NCI-H1694 treated with DMSO at 0.1 percent for 48 hours (cell line): ENCODE results near the gene A3GALT2.

Experiments
- DNase-seq: peaks from one replicate; lab custom pipeline; 2025; lab: John Stamatoyannopoulos, UW

A3GALT2 gene

DNA sequence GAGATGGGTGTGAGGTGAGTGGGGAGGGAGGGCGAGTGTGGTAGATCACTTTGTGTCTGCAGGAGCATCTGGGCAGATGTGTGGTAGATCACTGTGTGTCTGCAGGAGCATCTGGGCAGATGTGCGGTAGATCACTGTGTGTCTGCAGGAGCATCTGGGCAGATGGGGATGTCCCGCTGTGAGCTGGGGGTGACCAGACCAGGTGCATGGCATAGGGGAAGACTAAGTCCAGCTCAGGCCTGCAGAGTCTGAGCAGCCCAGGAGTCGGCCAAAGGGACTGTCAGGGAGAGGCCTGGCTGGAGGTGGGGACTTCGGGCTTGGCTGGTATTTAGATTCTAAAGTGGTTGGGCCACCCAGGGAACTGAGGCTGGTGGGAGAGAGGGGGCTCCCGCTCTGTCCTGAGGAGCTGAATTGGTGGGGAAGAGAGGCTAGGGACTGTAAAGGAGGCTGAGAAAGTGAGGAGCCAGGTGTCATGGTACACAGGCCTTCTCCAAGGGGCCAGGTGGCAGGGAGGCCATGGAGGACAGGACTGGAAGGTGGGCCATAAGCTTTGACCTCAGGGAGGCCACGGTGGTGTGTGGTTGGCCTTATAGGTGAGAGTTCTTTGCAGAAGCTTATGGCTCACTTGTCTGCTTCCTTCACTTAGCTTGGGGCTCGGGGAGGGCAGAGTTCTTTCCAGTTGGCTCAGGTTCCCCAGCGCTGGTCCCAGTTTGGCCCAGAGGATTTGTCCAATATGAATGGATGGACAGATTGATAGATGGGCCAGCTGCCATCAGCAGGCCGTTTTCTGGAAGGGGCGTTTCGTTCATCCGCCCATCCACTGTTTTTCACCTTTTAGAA lies 49.0 kb downstream of the A3GALT2 start:
- no peak for DNase-seq

DNA sequence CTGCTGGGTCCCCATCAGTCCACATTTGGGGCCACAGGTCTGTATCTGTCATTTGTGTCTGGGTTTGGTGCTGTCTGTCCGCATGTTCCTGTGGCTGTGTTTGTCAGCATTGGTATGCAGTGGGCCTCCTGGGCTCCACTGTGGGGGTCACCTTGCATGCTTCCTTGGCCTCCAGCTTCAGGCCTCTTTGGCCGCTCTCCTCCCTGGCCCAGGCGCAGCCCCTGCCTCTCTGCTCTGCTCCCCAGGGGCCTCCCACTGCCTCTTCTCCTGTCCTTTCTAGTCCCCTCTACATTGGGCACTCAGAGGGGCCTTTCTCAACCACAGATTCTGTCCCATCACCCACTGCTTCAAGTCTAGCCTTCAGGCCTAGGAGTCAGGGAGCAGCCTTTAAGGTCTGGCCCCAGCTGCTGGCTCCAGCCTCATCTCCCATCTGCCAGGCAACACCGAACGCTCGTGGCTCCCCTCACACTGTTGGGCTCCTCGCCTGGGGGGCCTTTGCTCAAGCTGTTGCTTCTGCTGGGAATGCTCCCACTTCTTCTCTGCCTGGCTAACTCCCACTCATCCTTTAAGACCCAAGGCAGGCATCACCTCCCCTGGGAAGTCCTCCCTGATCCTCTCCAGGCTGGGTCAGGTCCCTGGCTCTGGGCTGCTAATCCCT lies 50.0 kb downstream of the A3GALT2 start:
- no peak for DNase-seq

DNA sequence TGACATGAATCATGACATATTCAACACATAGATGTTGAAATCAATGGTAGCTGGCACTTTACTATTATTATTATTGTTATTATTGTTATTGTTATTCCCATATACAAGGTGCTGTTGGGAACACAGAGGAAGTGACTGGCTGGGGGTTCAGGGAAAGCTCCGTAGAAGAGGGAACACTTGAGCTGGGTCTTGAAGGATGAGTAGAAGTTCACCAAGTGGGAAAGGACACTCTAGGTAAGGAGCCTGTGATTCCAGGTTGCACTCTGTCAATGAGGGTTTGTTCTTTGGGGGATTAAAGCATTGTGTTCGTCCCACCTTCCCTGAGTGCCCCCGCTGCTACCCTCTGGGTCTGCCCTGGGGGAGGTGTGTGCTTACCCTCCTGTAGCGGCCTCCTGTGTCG lies 50.5 kb downstream of the A3GALT2 start:
- DNase-seq = no peak

DNA sequence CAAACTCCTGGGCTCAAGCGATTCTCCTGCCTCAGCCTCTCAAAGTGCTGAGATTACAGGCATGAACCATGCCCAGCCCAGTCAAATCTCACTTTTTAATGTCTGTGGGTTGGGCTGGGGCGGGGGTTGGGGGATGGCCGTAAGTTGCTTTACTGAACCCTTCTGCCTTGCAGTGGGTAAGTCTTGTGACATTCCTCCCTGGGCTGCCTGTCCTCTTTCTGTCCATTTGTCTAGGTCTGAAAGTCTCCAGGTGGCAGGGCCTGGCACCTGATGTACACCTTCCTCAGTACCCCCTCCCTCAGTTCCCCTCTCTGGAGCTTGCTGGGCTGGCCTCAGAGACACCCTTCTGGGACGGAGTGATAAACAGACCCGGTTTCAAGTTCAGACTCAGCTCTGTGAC lies 51.3 kb downstream of the A3GALT2 start:
- no peak for DNase-seq

DNA sequence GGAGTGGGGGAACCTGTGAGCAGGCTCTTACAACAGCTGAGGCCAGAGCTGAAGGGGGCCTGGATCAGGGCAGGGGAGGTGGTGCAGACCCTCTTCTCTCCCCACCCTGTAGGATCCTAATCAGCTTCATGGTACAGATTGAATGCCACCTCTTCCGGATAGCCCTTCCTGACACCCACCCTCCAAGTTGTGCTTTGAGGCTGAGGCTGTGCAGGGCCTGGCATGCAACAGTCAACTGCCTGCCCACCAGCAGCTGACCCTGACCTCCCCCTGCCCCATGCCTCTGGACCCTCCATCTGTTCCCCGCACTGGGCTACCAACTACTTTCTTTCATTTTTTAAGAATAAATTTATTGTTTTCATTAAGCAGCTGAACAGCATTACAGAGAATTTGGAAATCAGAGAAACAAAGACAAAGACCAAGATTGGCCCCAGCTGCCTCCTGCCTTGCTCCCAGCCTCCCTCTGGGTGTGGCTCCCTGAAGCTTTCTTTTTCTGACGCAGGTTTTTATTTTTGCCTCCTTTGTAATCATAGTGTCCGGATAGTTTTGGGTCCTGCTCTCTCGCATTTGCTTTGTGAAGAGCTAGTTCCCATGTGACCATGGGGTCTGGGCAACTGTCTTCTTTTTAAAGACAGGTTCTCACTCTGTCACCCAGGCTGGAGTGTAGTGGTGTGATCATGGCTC lies 51.8 kb downstream of the A3GALT2 start:
- DNase-seq = no peak

DNA sequence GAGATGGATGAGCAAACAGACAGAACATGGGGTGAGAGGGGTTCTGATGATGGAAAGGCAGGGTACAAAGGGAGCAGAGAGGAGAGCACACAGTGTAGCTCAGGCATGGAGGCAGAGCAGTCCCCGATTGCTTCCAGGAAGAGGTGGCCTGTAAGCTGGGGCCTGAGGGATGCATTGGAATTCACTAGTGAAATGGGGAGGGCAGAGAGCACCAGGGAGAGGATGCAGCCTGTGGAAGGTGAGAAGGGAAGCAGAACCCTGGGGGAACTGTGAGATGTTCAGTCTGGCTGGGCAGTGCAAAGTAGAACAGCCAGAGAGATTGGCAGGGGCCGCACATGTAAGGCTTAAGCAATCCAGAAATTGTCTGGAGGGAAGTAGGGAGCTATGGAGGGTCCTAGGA lies 52.4 kb downstream of the A3GALT2 start:
- no peak for DNase-seq

DNA sequence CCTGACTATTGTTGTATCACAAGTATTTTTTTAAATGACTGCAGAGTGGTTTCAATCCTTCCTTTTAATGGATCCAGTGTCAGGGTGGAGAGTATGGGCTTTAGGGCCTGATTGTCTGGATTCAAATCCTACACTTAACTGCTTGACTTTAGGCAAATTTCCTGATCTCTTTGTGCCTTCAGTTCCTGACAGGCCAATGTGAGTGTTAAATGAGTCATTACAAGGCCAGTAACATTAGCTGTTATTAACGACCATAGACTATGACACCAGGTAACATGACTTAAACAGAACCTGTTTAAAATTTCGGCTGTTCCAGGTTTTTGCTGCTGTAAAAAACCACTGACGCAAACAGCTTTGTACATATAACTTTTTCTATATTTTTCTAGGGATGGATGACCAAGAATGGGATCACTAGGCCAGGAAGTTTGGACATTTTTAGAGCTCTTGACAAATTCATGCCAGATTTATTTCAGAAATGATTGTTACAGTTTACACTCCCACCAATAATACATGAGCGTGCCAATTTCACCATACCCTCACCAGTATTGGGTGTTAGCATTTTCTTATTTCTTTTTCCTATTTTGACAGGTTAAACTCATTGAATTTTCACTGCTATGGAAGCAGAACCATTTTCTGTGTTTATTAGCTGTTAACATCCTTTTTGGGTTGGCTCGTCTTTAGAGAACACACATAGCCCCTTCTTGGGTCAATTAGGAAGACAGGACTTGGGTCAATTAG lies 53.3 kb downstream of the A3GALT2 start:
- DNase-seq = no peak

DNA sequence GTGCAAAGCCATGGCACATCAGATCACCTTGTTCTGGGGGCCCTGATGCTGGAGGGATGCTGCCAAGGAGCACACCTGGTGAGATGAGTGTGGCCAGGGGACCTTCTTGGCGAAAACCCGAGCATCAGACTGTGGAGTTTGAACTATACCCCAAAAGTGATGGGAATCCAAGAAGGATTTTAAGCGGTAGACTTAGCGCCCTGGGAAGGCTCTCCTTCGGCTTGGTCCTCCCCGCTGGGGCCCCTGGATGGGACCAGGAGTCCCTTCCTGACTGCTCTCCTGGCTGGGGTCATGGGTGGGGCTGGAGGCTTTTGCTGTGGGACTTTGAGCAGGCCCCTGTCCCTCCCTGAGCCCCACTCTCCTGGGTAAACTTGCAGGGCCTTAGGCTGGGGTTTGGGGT lies 54.1 kb downstream of the A3GALT2 start:
- no peak for DNase-seq

DNA sequence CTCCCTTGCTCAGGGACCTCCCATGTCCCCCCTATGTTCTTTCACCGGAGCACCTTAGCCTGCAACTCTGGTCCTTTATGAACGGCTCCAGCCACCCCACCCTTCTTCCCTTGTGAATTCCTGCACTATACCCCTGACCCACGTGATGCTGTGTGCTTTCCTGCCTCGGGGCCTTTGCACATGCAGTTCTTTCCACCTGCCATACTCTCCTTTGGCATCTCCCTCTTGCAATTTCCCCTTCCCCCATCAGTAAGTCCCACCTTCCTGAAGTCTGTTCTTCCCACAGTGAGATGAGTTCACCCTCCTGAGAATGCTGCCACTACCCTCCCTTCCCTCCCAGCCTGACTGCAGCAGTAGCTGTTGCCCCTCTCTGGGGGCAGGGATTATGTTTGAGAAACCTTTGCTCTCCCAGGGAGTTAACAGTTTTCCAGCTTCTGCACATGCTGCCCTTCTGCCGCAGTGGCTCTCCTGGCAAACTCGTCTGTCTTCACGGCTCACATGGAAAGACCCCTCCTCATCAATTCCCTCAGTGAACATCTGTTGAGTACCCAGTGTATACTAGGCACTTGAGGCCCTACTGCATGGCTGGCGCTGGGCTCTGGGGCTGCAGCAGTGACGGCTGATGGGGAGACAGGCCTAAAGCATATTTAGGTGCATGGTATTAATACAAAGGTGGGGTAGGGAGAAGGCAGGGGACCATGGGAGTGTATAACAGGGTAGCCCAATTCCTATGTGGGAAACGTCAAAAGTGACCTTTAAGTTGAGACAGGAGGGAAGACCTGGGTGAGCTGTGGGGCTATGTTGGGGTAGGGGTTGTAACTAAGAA lies 54.9 kb downstream of the A3GALT2 start:
- DNase-seq = no peak

DNA sequence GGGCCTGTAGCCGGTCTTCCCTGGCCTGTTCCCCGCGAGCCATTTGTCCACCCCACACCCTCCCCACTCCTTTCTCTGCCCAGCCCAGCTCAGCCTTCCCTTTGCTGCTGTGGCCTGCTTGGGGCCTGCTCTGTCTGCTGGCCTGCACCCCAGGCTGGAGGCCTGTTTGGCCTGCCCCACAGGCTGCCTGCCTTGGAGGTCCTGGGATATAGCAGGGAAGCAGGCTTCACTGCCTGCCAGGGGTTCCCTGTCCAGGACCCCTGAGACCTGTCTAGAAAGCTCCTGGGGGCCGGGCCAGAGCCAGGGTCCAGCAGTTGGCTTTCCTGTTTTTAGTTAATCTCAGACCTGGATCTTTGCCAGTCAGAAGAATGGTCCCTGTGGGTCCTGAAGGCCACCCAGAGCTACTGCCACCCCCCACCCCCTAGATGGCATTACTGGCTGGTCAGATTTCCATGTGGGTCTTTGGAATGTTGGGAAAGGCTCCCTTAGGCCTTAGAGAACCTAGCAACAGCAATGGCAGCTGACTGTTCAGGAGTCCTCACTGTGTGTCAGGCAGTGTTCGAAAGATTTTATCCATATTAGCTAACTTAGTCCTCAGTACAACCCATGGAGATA lies 56.9 kb downstream of the A3GALT2 start:
- no peak for DNase-seq

DNA sequence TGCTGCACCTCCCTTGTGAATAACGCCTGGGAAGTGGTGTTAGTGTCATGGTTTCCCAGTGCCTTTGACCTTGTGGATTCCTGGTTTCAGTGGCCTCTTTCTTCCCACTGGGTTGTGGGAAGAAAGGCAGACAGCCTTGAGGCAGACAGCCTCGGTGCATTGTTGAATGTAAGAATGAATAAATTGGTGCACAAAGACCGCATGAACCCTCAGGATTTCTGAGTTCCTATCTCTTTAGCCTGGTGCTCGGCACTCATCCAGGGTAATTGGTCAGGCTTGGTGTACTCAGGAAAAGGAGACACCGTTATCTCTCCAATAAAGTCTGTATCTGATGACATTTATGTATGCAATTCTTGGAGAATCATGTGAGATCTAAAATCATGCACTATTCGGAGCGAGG lies 59.6 kb downstream of the A3GALT2 start:
- DNase-seq = no peak

DNA sequence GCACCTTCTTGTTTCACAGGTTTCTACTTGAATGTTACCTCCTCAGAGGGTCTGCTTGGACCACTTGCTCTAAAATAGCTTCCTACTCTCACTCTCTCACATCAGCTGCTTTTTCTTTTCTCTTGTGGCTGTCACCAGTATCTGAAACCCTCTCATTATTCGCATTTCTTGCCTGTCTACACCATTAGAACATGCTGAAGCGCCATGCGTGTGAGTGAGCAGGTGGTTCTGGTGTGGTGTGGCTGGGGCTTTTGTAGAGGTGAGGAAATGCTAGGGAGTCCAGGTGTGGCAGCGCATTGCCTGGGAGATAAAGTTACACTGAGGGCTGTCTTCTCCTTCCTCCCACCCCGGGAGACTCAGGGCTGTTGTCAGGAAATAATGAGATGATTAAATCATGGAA lies 60.5 kb downstream of the A3GALT2 start:
- no peak for DNase-seq

DNA sequence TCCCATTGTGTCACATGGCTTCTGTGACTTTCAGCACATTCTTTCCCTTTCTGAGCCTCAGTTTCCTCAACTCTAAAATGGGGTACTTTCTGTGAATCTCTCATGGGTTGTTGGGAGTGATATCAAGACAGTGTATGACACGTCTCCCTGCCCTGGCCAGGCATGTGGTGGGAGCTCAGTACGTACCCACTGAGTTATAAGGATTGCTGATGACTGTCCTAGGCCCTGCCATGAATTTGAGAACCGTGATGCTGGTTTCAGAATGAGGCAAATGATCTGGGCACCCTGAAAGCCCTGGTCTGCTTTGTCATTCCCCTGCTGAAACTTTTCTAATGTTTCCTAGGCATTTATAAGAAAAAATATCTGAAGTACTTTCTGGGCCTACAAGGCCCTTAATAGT lies 61.0 kb downstream of the A3GALT2 start:
- no peak for DNase-seq

DNA sequence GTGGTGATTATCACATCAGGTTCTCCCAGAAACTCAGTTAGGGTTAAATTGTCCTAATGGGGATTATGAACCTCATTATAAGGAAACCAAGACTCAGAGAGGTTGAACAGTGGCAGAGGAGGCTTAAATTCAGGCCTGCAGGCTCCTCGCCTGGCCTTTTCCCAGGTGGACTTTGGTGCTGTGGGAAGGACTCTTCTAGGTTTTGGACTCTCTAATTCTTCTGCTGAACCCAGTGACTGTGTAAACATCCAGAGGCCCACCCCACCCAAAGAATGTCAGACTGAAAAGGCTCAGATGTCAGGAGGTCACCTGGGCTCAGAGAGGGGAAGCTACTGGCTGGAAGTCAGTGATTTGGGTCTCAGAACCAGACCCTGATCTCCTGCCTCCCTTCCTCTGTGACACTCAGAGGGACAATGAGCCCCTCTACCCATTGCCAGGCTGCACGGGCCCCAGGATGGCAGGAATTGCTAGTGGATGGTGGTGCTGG lies 62.1 kb downstream of the A3GALT2 start:
- no peak for DNase-seq

DNA sequence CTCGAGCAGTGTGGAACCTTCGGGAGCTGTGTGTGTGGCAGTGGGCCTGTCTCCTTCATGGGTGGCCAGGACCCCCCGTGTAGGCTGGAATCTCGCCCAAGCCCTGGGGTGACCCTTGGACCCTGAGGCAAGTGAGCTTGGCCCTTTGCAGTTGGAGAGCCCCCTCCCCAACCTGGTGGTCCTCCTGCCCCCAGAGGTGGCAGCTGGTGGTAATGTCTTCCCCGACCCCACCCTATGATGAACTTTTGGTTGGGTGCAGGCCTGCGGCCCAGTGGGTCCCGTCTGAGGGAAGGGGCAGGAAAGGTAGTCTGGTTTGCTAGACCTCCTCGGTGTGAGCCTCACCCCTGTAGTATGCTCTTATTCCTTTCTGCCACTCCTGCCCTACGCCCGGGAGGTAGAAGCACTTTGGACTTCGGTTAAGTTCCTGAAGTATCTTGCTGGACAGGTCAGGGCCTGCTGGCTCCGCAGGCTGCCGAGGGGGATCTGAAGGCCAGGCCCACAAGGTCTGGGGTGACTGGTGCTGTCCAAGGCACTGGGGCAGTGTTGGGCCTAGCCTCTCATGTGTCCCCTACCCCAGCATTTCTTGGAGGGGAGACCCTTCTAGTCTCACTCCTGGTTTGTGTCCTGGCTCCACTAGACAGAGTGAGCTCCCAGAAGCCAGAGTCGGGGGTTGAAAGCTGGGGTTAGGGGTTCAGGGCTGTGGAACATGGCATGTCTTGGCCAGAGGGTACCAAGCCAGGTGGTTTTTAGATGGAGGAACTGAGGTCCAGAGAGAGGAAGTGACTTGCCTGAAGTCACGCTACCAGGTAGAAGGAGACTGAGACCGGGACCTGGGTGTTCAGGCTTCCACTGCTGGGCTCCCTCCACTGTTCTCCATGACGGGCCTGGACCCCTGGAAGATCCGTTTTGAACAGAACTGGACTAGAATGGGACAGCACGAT lies 62.9 kb downstream of the A3GALT2 start:
- no peak for DNase-seq

DNA sequence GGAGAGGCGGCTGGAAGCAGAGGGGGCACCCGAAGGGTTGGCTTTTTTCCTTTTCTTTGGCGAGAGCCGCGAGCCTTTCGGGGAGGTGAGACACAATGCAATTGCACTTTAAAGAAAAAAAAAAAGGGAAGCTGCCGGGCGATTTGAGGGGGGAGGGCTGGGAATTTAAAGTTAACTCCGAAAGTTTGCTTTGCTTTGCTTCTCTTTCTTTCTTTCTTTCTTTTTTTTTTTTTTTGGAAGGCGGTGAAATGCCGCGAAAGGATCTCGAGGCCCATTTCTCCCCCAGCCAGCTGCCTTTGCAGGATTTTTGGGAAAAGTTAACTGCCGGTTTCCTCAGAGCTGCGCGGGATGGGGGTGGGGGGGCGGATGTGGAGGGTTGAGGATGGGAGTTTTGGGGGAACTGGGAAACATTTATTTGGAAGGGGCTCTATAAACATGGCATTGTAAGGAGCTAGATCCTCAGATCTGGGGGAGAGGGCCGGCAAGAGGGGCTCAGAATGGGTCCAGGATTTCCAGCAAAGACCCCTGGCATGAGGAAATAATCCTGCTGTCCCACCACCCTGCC lies 63.6 kb downstream of the A3GALT2 start:
- DNase-seq = no peak
